Measurements from ENCODE around the gene FXYD5.

DNA sequence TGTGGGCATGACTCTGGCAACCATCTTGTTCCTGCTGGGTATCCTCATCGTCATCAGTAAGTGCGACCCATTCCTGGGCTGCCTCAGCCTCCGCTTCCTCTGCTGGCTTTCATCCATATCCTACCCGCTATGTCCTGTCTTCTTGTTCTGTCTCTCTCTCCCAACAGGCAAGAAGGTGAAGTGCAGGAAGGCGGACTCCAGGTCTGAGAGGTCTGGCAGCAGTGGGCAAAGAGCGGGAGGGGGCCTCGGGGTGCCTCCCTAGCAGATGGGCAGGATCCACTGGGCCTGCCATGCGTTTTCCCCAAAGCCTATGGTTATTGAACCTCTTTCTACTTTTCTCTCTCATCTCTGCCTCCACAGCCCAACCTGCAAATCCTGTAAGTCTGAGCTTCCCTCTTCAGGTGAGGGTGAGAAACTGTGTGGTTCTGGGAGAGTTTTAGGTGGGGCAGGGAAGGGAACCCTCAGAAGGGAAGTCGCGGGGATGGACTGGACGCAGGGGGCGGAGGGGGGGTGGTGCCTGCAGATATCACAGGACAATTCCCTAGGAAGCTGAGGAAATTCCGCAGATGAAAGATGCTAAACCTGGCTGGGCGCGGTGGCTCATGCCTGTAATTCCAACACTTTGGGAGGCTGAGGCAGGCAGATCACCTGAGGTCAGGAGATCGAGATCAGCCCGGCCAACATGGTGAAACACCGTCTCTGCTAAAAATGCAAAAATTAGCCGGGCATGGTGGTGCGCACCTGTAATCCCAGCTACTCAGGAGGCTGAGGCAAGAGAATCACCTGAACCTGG, 3.1 kb upstream of the FXYD5 start:
- TF ChIP-seq, protein P1, sequence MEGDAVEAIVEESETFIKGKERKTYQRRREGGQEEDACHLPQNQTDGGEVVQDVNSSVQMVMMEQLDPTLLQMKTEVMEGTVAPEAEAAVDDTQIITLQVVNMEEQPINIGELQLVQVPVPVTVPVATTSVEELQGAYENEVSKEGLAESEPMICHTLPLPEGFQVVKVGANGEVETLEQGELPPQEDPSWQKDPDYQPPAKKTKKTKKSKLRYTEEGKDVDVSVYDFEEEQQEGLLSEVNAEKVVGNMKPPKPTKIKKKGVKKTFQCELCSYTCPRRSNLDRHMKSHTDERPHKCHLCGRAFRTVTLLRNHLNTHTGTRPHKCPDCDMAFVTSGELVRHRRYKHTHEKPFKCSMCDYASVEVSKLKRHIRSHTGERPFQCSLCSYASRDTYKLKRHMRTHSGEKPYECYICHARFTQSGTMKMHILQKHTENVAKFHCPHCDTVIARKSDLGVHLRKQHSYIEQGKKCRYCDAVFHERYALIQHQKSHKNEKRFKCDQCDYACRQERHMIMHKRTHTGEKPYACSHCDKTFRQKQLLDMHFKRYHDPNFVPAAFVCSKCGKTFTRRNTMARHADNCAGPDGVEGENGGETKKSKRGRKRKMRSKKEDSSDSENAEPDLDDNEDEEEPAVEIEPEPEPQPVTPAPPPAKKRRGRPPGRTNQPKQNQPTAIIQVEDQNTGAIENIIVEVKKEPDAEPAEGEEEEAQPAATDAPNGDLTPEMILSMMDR (IDR thresholded peaks at IDR 0.05) = no peak
- no peak for TF ChIP-seq POLR2A (IDR thresholded peaks at IDR 0.05)

Data from right lobe of liver (tissue), 4 donors.